IPS-18a (cell line): ENCODE data around the gene R3HDM4.
"Not testable (repeated sequence)": the region's sequence is repeated elsewhere in the genome, so short reads cannot be mapped to it uniquely, and the experiment has no call there.

Experiments used
- H3K27ac ChIP-seq: one replicate; pipeline ENCODE4 v1.5.1; 2013; ENCODE audit warnings: low read length
- H3K27me3 ChIP-seq: one replicate; pipeline ENCODE4 v1.6.1; 2013; ENCODE audit warnings: mild to moderate bottlenecking, low read length; ENCODE audit not compliant: control insufficient read depth, insufficient read depth
- H3K36me3 ChIP-seq: one replicate; pipeline ENCODE4 v1.6.1; 2013; ENCODE audit warnings: low read depth, low read length; ENCODE audit not compliant: control insufficient read depth
- H3K4me1 ChIP-seq: one replicate; pipeline ENCODE4 v1.6.1; 2013; ENCODE audit warnings: low read depth, low read length; ENCODE audit not compliant: control insufficient read depth
- H3K4me3 ChIP-seq: one replicate; pipeline ENCODE4 v1.5.1; 2013; ENCODE audit warnings: low read length
- H3K9ac ChIP-seq: one replicate; pipeline ENCODE4 v1.6.1; 2013; ENCODE audit warnings: mild to moderate bottlenecking, low read length, moderate library complexity
- H3K9me3 ChIP-seq: one replicate; pipeline ENCODE4 v1.6.1; 2013; ENCODE audit warnings: low read depth, low read length; ENCODE audit not compliant: control insufficient read depth

Gene R3HDM4

GRCh38 chr19:858868-859843, 53.9 kb downstream of the R3HDM4 start, which contains the start of gene CFD:
Gene CFD, plus strand, starts transcription at chr19:859664. Its CDS starts 26 bp downstream, at chr19:859690.
- Histone ChIP-seq H3K27ac (no peak within 1 kb of the TSS), H3K9me3 (no peaks in the 10 kb centered on the region), H3K9ac (no peak within 1 kb of the TSS), H3K36me3 (no peaks in the 10 kb centered on the region), H3K4me3 (no peak within 1 kb of the TSS), H3K4me1 (no peaks in the 10 kb centered on the region), H3K27me3 (peaks cover 35% of the 10 kb centered on the region)

GRCh38 chr19:858284-858683, 54.7 kb downstream of the R3HDM4 start:
- Histone ChIP-seq H3K27me3 (peaks cover 33% of the 10 kb centered on the region), H3K27ac (no peak overlapping the region), H3K9ac (no peak overlapping the region), H3K4me3 (no peak overlapping the region), H3K36me3 (no peaks in the 10 kb centered on the region), H3K4me1 (no peaks in the 10 kb centered on the region), H3K9me3 (no peaks in the 10 kb centered on the region)

GRCh38 chr19:855566-856120, 57.4 kb downstream of the R3HDM4 start:
- Histone ChIP-seq H3K27me3 (peaks cover 21% of the 10 kb centered on the region), H3K4me3 (no peak overlapping the region), H3K4me1 (no peaks in the 10 kb centered on the region), H3K27ac (no peak overlapping the region), H3K36me3 (no peaks in the 10 kb centered on the region), H3K9ac (no peak overlapping the region), H3K9me3 (no peaks in the 10 kb centered on the region)

- H3K4me3 ChIP-seq: no peak overlapping the region
- H3K4me1 ChIP-seq: no peaks in the 10 kb centered on the region
- H3K9ac ChIP-seq: no peak overlapping the region
- no peaks in the 10 kb centered on the region for H3K9me3 ChIP-seq
- peaks cover 16% of the 10 kb centered on the region for H3K27me3 ChIP-seq
- H3K27ac ChIP-seq: no peak overlapping the region
- H3K36me3 ChIP-seq: no peaks in the 10 kb centered on the region
Observed at GRCh38 chr19:855142-855541, 57.9 kb downstream of the R3HDM4 start.

GRCh38 chr19:854549-854948, 58.5 kb downstream of the R3HDM4 start:
- H3K36me3 ChIP-seq: no peaks in the 10 kb centered on the region
- H3K27me3 ChIP-seq: peaks cover 10% of the 10 kb centered on the region
- no peaks in the 10 kb centered on the region for H3K4me1 ChIP-seq
- H3K4me3 ChIP-seq: no peak overlapping the region
- H3K27ac ChIP-seq: no peak overlapping the region
- no peaks in the 10 kb centered on the region for H3K9me3 ChIP-seq
- no peak overlapping the region for H3K9ac ChIP-seq

GRCh38 chr19:853614-854220, 59.3 kb downstream of the R3HDM4 start:
- H3K27ac ChIP-seq, H3K27me3 ChIP-seq, H3K4me3 ChIP-seq, H3K9ac ChIP-seq, H3K4me1 ChIP-seq, H3K9me3 ChIP-seq, H3K36me3 ChIP-seq: not testable (repeated sequence)

- Histone ChIP-seq H3K27me3 (no peaks in the 10 kb centered on the region), H3K4me1 (no peaks in the 10 kb centered on the region), H3K9me3 (no peaks in the 10 kb centered on the region), H3K4me3 (no peak overlapping the region), H3K27ac (no peak overlapping the region), H3K36me3 (no peaks in the 10 kb centered on the region), H3K9ac (no peak overlapping the region)
Observed at GRCh38 chr19:853014-853585, 59.9 kb downstream of the R3HDM4 start.

- Histone ChIP-seq H3K27me3 (no peaks in the 10 kb centered on the region), H3K27ac (no peak within 1 kb of the TSS), H3K4me1 (no peaks in the 10 kb centered on the region), H3K36me3 (no peaks in the 10 kb centered on the region), H3K9me3 (no peaks in the 10 kb centered on the region), H3K4me3 (no peak within 1 kb of the TSS), H3K9ac (no peak within 1 kb of the TSS)
Observed at GRCh38 chr19:852136-853013, 60.6 kb downstream of the R3HDM4 start, which contains the start of gene ELANE. Gene ELANE, plus strand, starts transcription at chr19:852303. Its CDS starts 26 bp downstream, at chr19:852329.

- no peaks in the 10 kb centered on the region for H3K27me3 ChIP-seq
- no peaks in the 10 kb centered on the region for H3K9me3 ChIP-seq
- no peak overlapping the region for H3K27ac ChIP-seq
- no peaks in the 10 kb centered on the region for H3K4me1 ChIP-seq
- no peak overlapping the region for H3K9ac ChIP-seq
- no peak overlapping the region for H3K4me3 ChIP-seq
- no peaks in the 10 kb centered on the region for H3K36me3 ChIP-seq
Observed at GRCh38 chr19:850979-851335, 62.1 kb downstream of the R3HDM4 start.

GRCh38 chr19:850221-850978, 62.6 kb downstream of the R3HDM4 start:
- H3K4me3 ChIP-seq: no peak overlapping the region
- H3K27ac ChIP-seq: no peak overlapping the region
- no peaks in the 10 kb centered on the region for H3K4me1 ChIP-seq
- H3K9ac ChIP-seq: no peak overlapping the region
- H3K27me3 ChIP-seq: no peaks in the 10 kb centered on the region
- no peaks in the 10 kb centered on the region for H3K36me3 ChIP-seq
- H3K9me3 ChIP-seq: no peaks in the 10 kb centered on the region
